ENCODE data around the gene PARP3. TPM values are rescaled to one million over a fixed set of nuclear protein-coding genes. Genes with fewer than 3 reads are reported as not detected.

Gene PARP3
- total RNA-seq, 1 donor from 2014 or later = 4.6 TPM

DNA sequence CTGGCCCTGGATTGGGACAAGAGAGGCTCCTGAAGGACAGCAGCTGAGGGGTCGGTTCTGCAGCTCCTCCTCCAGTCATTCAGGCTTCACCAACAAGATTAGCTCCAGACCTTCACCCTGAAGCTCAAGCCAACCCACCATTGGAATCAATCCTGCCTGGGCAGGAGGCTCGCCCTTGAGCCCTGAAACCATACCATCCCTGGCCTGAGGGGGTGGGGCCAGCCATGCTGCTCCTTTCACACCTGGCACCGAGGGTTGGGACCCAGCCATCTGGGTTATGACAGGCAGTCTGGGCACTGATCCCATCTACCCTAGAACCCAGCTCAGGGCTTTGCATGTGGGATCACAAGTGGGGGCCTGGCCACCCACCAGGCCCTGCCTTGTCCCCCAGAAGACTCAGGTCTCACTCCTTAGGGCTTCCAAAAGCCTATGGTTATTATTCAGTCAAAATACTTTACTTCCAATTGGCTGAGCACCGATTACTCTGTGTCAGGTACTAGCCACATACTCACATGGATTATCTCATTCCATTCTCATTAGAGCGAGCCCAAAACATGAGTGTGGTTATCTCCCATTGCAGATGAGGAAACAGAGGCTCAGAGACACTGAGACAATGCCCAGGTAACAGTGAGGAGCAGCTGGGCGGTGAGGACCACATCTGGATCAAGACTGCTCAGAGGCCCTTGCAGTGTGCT lies 28.6 kb downstream of the PARP3 start:
- peak overlapping the region; percentile 72 for H3K4me3 Mint-ChIP-seq
- H3K27ac Mint-ChIP-seq (ENCODE audit: unreplicated experiment) = no peak overlapping the region
- no peaks in the 10 kb centered on the region for H3K36me3 Mint-ChIP-seq (ENCODE audit: low read depth)
- TF ChIP-seq, protein P1, sequence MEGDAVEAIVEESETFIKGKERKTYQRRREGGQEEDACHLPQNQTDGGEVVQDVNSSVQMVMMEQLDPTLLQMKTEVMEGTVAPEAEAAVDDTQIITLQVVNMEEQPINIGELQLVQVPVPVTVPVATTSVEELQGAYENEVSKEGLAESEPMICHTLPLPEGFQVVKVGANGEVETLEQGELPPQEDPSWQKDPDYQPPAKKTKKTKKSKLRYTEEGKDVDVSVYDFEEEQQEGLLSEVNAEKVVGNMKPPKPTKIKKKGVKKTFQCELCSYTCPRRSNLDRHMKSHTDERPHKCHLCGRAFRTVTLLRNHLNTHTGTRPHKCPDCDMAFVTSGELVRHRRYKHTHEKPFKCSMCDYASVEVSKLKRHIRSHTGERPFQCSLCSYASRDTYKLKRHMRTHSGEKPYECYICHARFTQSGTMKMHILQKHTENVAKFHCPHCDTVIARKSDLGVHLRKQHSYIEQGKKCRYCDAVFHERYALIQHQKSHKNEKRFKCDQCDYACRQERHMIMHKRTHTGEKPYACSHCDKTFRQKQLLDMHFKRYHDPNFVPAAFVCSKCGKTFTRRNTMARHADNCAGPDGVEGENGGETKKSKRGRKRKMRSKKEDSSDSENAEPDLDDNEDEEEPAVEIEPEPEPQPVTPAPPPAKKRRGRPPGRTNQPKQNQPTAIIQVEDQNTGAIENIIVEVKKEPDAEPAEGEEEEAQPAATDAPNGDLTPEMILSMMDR (conservative IDR thresholded peaks at IDR 0.05) = no peak
- no peak for DNase-seq (ENCODE audit: low read depth, low spot score)
- no peaks in the 10 kb centered on the region for H3K27me3 Mint-ChIP-seq (ENCODE audit: low read depth)
- no peaks in the 10 kb centered on the region for H3K9me3 Mint-ChIP-seq
- H3K4me1 Mint-ChIP-seq = peaks cover 45% of the 10 kb centered on the region

DNA sequence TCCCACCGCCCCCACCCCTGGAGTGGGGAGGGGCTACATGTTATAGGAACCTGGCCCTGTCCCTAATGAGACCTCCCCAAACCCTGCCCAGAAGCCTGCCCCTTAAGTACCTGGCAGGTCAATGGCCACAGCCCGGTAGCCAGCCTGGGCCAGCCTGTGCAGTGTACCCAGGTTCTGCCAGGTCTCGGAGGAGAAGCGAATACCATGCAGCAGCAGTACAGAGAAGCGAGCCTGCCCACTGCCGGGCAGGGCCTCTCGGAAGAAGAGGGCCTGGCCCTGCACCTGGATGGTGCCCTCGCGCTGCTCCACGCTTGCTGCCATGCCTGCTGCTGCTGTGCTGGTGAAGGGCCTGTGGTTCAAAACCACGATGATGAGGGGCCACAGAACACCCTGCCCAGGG lies 29.2 kb downstream of the PARP3 start:
- Mint-ChIP-seq H3K27me3 (ENCODE audit: low read depth) (no peaks in the 10 kb centered on the region), H3K4me3 (peak overlapping the region; percentile 72), H3K9me3 (no peaks in the 10 kb centered on the region), H3K36me3 (ENCODE audit: low read depth) (no peaks in the 10 kb centered on the region), H3K4me1 (peaks cover 41% of the 10 kb centered on the region), H3K27ac (ENCODE audit: unreplicated experiment) (no peak overlapping the region)
- no peak for DNase-seq (ENCODE audit: low read depth, low spot score)
- TF ChIP-seq, protein P1 (conservative IDR thresholded peaks at IDR 0.05) = no peak

DNA sequence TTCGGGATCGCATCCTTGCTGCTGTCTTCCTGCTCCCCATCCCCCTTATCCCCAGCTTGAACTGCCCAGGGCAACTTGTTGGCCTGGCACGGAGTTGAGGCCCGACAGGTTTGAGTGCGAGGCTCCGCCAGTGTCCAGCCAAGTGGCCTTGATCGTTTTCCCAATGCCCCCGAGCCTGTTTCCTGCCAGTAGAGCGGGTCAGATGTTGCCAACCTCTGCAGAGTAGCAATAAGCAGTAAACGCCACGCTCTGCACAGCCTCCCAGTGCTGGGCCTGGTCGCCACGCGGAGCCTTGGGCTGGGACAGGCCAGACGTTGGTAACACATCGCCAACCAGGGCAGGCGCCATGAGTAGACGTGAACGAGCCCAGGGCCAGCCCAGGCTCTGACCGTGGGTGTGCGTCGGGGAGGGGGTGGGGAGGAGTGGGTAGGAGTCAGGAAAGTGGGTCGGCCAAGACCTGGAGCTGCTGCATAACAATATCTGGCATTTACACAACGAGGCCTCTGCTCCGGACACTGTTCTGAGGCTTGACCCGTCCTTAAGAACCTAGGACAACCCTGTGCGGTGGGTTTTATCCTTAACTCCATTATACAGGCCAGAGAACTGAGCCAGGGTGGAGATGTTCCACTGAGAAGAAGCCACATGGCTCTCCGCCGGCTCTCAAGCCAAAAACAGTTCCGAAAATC lies 32.3 kb downstream of the PARP3 start:
- no peak for DNase-seq (ENCODE audit: low read depth, low spot score)
- H3K36me3 Mint-ChIP-seq (ENCODE audit: low read depth) = no peaks in the 10 kb centered on the region

DNA sequence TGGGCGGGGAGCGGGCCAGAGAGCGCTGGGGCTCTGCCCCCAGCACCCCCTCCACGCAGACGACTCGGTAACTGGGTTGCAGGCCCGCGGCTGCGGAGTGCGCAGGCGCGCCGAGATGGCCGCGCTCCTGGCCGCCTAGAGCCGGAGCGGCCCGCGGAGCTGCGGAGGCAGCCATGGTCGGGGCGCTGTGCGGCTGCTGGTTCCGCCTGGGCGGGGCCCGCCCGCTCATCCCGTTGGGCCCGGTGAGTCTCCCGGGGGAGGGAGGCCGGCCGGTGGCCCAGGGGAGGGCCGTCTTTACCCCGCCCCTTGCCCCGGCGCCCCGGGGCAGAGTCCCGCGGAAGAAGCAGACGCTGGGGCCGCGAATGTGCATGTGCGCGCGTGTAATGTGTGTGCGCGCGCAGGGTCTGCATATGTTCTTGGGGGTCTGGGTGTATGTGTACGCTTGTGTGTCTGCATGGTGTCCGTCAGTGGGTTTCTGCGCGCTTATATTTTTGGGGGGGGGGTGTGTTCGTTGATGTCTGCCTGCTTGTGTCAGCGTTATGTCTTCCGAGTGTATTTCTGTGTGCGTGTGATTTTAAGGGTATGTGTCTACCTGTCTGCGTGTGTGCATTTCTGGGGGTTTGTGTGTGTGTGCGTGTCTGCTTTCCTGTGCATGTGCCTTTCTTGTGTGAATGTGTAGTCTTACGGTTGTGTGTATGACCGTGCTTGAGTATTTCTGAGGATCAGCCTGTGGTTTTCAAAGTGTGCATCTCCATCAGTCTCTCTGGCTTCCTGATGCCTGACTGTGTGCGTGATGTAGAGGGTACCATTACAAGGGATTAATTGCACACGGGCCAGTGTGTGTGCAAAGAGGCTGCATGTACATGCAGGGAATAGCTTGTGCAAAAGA lies 33.0 kb downstream of the PARP3 start, which contains the start of gene ABHD14A:
Gene ABHD14A, plus strand, starts transcription at position 102 of the 889 bp plus-strand sequence. Its CDS starts 72 bp downstream, at position 174.
- no peaks in the 10 kb centered on the region for H3K27me3 Mint-ChIP-seq (ENCODE audit: low read depth)
- TF ChIP-seq, protein P1 (conservative IDR thresholded peaks at IDR 0.05) = no peak

More for the DNA sequence above, 32.3 kb downstream of the PARP3 start:
- peak overlapping the region; percentile 67 for H3K27ac Mint-ChIP-seq (ENCODE audit: unreplicated experiment)
- no peaks in the 10 kb centered on the region for H3K27me3 Mint-ChIP-seq (ENCODE audit: low read depth)
- H3K4me3 Mint-ChIP-seq = peak overlapping the region; percentile 90
- H3K9me3 Mint-ChIP-seq = no peaks in the 10 kb centered on the region
- TF ChIP-seq, protein P1 (conservative IDR thresholded peaks at IDR 0.05) = no peak
- peaks cover 27% of the 10 kb centered on the region for H3K4me1 Mint-ChIP-seq

DNA sequence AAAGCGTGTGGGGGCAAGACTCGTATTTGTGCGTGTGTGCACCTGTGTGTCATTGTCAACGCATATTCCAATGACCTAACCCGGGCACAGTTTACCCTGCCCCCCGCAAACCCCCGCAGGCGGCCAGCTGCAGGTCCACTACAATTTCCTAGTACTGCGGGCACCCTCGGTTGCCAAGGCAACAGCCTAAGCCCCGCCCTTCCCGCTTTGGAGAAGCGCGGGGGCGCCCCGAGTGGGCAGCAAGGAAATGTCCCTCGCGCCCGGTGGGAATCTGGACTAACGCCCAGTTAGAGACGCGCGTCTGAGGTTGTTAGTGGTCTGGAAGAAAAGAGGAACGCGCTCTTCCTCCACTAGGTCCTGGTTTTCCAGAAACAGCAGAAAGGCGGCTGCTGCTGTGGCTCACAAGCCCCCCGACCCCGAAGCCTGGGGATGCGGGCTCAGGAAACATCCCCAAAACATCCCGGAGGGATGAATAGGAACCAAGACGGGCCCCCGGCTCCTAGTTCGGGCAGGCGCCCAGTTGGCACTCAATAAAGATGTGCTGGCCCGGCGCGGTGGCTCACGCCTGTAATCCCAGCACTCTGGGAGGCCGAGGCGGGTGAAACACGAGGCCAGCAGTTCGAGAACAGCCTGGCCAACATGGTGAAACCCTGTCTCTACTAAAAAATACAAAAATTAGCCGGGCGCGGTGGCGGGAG lies 33.8 kb downstream of the PARP3 start:
- no peaks in the 10 kb centered on the region for H3K27me3 Mint-ChIP-seq (ENCODE audit: low read depth)
- H3K9me3 Mint-ChIP-seq = no peaks in the 10 kb centered on the region
- peak overlapping the region; percentile 86 for H3K4me3 Mint-ChIP-seq
- H3K4me1 Mint-ChIP-seq = peaks cover 27% of the 10 kb centered on the region
- DNase-seq (ENCODE audit: low read depth, low spot score) = peak; percentile 66
- H3K27ac Mint-ChIP-seq (ENCODE audit: unreplicated experiment) = no peak overlapping the region
- TF ChIP-seq, protein P1 (conservative IDR thresholded peaks at IDR 0.05) = peak; percentile 19
- no peaks in the 10 kb centered on the region for H3K36me3 Mint-ChIP-seq (ENCODE audit: low read depth)

More for the DNA sequence above, 33.0 kb downstream of the PARP3 start, which contains the start of gene ABHD14A:
- no peaks in the 10 kb centered on the region for H3K9me3 Mint-ChIP-seq
- no peaks in the 10 kb centered on the region for H3K36me3 Mint-ChIP-seq (ENCODE audit: low read depth)
- H3K4me3 Mint-ChIP-seq = peak within 1 kb of the TSS; percentile 90
- DNase-seq (ENCODE audit: low read depth, low spot score) = no peak
- peaks cover 27% of the 10 kb centered on the region for H3K4me1 Mint-ChIP-seq
- peak within 1 kb of the TSS; percentile 67 for H3K27ac Mint-ChIP-seq (ENCODE audit: unreplicated experiment)

All from neural crest cell (in vitro differentiated cells).